ENCODE data around the gene GCHFR.

GCHFR gene

DNA sequence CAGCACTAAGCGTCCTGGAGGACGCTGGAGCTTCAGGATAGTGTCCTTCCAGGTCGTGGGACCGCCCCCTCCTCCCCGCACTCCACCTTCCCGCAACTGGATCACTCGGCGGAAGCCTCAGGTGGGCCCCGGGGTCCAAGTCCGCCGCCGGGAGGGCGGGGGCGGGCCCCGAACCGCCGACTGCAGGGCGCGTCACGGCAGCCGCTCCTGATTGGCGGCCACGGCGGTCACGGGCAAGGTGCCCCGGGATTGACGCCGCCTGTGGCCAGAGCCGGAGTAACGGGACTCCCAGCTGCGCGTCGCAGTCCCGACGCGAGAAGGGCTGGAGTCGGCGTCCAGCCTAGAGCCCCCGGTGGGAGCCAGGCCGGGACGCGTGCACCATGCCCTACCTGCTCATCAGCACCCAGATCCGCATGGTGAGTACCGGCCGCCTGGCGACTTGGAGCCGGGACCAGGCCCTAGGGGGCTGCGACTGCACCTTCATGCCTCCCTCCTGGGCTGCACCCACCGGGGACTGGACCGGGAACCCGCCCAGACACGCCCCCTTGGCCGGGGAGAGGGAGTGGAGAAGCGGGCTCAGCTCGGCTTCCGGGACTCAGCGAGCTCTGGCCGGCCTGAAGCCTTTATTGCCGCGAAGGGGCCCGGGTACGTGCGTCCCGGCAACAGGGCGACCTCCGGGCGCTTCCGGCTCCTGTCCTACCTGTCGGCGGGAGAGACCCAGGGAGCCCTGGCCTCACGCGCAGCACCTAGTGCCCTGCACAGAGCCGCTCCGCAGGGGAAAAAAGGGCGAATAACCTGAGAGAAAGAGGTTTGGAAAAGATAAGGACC lies at the start of gene GCHFR:
Gene GCHFR, plus strand, starts transcription at position 268 of the 828 bp plus-strand sequence. Its CDS starts 113 bp downstream, at position 381.
- DNase-seq (ENCODE audit: extremely low read depth in 1 of 2, low read depth in 1 of 2), result no peak

DNA sequence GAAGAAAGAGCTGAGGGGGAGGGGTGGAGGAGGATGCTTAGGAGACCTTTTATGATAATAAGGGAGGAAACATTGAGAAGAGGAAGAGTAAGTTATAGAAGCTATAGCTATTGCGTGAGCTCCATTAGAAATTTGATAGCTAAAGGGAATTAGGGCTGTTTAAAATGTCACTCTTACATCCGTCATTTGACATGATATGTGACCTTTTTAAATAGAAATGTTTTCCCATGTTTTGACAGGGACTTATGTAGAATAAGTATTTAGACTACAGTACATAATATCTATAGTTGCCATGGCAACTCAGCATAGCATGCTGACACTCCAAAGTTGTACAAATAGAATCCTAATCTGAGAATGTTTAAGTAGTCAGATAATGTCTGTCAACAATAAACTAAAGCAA lies 49.7 kb upstream of the GCHFR start:
- no peak for DNase-seq (ENCODE audit: extremely low read depth in 1 of 2, low read depth in 1 of 2)

DNA sequence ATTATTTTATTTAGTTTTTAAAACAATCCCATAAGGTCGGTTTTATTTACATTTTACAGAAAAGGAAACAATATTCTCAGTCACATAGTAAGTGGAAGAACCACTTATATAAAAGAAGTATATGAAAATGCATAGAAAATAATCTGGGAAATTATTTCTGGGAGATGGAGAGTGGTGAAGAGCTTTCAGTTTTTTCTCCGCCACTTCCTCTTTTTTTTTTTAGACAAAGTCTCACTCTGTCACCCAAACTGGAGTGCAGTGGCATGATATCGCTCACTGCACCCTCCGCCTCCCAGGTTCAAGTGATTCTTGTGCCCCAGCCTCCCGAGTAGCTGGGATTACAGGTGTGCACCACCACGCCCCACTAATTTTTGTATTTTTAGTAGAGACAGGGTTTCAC lies 47.7 kb upstream of the GCHFR start:
- no peak for DNase-seq (ENCODE audit: extremely low read depth in 1 of 2, low read depth in 1 of 2)

DNA sequence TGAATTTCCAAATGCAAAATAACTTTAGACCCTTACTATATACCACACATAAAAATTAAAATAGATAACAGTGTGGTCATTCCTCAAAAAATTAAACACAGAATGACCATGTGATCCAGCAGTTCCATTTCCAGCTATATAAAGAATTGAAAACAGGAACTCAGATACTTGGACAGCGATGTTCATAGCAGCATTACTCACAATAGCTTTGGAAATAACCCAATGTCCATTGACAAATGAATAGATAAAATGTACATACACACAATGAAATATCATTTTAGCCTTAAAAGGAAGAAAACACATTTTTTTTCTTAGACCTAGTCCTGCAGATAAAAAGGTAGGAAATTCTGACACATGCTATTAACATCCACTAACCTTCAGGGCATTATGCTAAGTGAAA lies 42.2 kb upstream of the GCHFR start:
- DNase-seq (ENCODE audit: extremely low read depth in 1 of 2, low read depth in 1 of 2), result no peak

DNA sequence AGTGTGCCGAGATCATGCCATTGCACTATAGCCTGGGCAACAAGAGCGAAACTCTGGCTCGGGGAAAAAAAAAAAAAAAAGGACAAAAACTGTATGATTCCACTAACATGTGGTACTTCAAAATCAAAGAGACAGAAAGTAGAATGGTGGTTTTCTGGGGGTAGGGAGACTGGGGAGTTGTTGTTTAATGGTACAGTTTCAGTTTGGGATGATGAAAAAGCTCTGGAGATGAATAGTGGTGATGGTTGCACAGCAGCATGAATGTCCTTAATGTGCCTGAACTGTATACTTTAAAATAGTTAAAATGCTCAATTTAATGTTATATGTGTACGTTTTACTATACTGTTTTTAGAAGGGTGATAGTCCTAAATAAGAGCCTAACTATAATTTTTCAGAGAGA lies 41.5 kb upstream of the GCHFR start:
- no peak for DNase-seq (ENCODE audit: extremely low read depth in 1 of 2, low read depth in 1 of 2)

DNA sequence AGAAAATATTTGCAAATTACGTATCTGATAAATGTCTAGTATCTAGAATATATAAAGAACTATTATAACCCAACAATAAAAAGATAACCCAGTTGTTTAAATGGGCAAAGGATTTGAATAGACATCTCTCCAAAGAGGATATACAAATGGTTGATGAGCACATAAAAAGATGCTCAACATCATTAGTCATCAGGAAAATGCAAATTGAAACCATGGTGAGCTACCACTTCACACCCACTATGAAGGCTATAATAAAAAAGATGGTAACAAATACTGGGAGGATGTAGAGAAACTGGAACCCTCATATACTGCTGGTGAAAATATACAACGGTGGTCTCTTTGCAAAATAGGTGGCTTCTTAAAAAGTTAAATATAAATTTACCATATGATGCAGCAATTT lies 40.9 kb upstream of the GCHFR start:
- DNase-seq (ENCODE audit: extremely low read depth in 1 of 2, low read depth in 1 of 2), result no peak

DNA sequence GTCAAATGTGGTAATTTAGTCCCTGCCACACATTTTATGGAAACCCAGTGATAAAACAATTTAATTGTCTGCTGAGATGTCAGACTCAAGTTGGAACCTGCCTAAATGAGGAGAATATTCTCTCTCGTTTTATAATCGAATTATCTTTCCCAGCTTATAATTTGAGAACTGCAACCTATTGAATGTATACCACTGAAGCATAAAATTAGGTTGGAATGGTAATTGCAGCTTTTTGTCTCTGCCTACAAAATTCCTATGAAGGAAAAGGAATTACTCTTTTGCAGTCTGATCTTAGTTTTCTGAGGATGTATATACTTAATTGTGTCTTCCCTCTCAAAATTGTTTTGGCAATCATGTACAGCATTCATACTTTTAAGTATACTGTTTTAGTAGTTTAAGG lies 39.9 kb upstream of the GCHFR start:
- DNase-seq (ENCODE audit: extremely low read depth in 1 of 2, low read depth in 1 of 2), result no peak

DNA sequence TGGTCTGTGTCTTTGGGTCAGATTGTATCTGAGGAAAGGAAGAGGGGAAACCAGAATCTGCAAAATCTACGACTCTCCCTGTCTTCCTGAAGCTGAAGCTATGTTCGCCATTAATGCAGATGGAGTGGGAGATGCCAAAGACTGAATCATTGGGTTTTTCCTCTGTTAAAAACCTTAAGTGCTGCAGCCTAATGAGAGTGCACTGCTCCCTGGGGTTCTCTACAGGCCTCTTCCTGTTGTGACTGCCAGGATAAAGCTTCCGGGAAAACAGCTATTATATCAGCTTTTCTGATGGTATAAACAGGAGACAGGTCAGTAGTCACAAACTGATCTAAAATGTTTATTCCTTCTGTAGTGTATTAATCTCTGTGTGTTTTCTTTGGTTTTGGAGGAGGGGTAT lies 32.8 kb upstream of the GCHFR start:
- no peak for DNase-seq (ENCODE audit: extremely low read depth in 1 of 2, low read depth in 1 of 2)

DNA sequence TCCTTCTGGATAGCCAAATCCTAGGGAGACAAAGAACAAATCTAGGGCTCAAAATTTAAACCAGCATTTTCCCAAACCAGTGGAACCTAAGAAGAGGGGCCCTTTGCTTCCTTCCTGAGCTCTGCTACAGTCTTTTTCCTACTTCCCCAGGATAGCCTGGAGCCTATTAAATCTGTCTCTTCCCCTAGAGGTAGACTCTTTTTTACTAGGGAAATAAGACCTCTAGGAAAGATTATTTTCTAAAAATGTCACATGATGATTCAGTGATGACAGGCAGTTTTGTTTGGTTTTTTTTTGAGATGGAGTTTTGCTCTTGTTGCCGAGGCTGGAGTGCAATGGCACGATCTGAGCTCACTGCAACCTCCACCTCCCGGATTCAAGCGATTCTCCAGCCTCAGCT lies 27.3 kb upstream of the GCHFR start:
- no peak for DNase-seq (ENCODE audit: extremely low read depth in 1 of 2, low read depth in 1 of 2)

DNA sequence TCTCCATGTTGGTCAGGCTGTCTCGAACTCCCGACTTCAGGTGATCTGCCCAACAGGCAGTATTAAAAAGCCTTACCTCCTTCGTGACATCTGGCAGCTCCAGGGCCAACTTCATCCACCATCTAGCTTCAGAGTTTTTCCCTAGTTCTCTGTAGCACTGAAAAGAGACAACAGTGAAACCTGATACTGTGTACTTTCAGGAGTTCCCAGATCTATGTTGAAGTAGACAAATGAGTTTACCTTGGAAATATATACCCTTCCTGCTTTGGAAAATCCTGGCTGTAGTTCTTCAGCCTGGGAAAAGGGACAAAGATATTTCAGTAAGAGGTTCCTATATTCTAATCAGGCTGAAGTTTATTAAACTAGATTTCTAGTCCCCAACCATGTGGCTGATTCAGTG lies 26.8 kb upstream of the GCHFR start:
- no peak for DNase-seq (ENCODE audit: extremely low read depth in 1 of 2, low read depth in 1 of 2)

DNA sequence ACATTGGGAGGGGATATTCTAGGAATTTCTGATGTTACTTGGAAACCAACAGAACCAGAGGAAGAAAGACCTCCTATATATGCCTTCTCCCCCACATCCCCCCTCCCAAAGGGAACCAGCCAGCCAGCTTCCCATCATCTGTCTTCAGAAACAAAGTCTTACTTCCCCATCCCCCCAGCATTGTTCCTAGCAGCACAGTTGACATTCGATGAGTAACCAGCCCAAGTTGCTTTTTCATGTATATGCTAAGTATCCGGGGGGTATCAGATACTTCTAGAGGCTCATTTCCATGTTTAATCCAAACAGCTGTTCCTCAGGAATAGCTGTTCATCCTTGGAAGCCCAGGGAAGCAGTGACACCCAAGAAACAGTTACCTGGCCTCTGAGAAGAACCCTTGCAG lies 24.8 kb upstream of the GCHFR start:
- DNase-seq (ENCODE audit: extremely low read depth in 1 of 2, low read depth in 1 of 2), result no peak

DNA sequence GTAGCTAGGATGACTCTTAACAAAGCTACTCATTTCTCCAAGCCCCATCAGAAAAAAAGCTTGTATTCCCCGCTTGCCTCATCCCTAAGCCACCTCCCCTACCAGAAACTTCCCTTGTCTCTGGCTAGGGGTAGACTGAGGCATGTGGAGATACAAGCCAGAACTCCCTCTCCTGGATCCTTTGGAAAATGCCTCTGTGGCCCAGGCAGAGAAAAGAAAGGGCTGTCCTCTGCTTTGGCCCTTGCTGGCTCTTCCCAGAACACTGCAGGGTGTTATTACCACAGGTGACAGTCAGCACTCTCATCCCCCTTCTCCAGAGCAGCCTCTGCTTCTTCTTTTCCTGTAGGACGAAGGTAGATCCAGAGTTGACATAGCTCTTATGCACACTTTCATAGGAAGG lies 24.0 kb upstream of the GCHFR start:
- no peak for DNase-seq (ENCODE audit: extremely low read depth in 1 of 2, low read depth in 1 of 2)

DNA sequence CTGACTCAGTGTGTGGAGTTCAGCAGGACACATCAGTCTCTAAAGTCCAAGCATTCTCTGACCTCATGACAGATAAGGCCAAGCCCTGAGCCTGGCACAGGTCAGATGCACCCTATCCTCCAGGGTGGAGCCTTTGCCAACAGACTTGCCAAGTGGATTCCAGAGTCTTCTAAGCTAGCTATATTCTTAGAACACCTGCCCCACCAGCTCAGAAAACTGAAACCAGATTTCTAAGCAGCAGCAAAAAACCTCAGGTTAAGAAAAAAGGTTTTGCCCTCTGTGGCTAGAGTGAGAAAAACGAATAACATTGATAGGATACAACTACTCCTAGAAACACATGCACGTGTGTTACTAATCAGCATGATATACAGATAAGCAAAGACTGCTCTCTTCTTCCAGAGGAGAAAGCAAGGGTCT lies 20.4 kb upstream of the GCHFR start:
- no peak for DNase-seq (ENCODE audit: extremely low read depth in 1 of 2, low read depth in 1 of 2)

DNA sequence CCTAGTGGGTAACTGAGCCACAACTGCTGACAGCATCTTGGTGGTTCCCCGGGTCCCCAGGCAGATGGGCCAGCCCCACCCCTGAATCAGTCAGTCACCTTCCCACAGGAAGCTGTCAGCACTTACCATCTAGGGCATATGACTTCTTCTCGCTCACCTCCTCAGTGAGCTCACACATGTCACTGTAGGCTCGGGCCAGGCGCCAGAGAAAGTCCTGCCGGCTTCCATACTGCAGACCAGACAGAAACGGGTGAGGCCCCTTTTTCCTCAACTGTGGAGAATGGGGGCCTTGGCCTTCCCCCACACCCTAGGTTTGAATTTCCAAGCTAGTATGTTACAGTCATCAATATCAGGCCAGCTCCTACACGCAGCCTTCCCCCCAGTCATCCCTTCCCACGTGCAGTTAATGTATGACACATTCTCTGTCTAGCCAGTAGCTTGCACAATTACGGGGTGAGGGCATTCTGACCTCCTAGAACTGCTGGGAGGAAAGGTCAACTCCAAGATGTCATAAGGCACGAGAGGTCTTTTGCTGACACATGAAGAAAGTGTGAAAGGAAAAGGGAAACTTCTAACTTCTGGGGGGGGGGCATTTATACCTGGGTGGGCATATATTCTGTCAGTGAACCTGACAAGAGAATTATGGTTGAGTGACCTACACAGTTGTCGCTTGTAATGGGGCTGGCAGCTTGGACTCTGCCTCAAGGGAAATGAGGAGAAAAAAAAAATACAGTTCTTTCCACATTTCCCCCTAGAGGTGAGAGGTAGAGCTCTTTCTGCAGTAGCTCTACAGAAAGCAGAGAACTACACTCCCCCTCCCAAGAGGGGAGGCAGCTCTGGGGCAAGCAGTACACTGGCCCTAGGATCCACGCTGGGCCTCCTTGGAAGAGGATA lies 19.7 kb upstream of the GCHFR start:
- DNase-seq (ENCODE audit: extremely low read depth in 1 of 2, low read depth in 1 of 2), result peak; percentile 49 to 77

DNA sequence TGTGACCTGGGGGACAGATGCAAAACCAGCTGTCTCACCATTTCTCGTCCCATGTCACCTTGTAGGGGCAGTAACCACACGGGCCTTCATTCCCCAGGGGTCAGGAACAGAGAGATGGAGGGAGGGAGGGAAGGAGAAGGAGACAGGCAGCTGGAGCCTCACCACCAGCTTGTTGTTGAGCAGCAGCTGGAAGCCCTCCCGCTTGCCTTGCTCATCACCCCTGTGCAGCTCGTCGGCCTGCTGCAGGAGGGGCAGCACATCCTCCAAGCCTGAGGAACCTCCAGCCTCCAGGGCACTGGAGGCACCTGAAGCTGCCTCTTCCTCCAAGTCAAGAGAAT lies 19.1 kb upstream of the GCHFR start:
- DNase-seq (ENCODE audit: extremely low read depth in 1 of 2, low read depth in 1 of 2), result no peak

DNA sequence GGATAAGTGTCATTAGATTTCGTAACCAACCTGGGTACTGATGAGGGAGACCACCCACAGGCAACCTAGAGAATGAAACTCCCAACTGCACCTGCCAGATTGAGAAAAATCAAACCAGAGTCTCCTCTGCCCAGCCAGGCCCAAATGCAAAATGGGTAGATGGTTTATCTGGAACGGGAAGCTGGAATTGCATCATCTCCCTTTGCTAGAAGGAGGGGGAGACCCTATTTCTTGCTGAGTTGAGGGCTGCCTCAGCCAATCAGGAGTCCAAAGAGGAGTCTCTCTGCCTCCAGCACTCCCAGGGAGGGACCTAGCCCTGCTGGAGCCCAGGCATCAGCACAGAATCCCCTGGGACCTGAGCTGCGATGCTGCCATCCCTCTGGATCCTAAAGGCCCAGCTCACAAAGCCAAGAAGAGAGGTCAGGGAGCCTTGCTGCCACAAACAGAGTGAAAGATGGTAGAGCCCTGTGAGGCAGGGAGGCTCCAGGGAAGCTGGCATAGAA lies 16.9 kb upstream of the GCHFR start:
- DNase-seq (ENCODE audit: extremely low read depth in 1 of 2, low read depth in 1 of 2), result no peak

DNA sequence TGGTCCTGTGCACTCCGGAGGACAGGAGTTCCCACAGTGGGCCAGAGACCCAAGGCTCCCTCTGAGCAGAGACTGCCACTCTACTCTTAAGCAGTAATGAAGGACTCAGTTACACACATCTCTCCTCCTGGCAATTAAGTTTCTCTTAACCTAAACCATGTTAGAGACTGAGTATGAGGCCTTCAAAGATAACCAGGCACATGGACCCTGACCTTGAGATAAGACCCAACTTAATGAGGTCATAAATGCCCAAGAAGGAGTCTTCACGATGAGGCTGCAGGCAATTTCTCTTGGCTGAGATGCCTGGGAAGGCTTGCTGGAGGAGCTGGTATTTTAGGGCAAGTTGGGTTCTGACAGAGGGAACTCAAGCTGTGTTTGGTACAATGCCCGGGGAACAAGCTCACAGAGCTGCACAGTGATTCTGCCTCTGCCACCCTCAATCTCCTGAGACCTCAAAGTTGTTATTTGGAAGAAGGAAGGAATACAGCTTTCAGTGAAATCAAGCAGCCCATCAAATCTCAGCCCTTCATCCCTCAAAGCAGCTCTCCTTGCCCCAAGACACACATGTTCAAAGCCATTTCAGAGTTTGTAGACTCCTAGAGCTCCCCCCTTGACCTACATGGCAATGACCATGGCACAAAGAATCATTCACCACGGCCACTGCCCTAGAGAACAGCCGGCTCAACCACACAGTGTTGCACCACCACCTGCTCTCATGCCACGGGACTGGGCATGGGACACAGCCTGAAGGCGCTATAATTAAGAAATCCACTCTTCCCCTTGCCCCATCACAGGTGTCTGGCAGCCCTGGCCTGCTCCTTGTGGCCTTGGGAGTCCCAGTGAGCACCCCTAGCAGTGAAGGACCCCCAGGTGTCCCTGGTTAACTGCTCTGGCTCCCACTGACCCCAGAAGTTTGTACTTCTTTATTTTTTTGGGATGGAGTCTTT lies 15.9 kb upstream of the GCHFR start:
- DNase-seq (ENCODE audit: extremely low read depth in 1 of 2, low read depth in 1 of 2), result no peak

DNA sequence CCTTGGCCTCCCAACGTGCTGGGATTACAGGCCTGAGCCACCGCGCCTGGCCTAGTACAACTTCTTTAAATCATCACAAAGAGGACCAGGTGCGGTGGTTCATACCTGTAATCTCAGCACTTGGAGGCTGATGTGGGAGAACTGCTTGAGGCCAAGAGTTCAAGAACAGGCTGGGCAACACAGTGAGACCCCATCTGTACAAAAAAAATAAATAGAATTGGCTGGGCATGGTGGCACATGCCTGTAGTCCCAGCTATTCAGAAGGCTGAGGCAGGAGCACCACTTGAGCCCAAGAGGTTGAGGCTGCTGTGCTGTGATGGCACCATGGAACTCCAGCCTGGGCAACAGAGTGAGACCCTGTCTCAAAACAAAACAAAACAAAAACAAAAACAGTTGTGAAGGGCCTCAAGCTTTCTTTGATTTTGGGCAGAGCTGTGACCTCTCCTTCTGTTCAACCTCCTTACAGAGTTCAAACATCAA lies 14.7 kb upstream of the GCHFR start:
- DNase-seq (ENCODE audit: extremely low read depth in 1 of 2, low read depth in 1 of 2), result no peak

DNA sequence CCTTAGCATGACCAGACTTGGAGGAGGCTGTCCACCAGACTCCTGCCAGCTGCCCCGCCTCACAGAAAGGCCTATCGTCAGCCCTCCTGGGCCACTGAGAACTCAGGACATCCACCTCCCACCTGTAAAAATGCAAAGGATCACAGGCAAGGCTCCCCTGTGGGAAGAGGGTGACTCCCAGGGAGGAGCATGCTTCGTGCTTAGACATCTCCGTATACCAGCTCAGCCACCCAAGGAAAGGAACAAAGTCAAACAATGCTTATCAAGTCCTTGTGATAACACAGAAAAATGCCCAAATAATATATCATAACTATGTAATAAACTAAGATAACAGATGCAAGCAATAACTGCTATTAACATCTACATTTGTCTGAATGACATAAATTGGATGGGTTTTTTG lies 13.0 kb upstream of the GCHFR start:
- no peak for DNase-seq (ENCODE audit: extremely low read depth in 1 of 2, low read depth in 1 of 2)

DNA sequence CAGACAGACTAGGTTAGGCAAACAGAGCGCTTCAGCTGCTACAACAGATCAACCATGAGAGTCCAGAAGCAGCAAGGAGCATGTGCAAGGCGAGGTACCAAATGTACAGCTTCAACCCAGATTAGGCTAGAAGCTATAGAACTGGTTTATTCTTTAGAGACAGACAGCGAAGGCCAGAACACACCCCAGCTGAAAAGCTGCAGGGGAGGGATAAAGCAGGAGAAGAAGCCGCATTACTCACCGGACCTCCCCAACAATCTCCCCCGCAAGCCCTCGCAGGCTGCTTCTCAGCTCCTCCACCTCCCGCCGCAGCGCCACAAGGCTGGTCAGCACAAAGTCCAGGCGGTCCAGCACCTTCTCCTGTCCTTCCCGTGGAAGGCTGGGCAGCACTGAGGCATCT lies 12.1 kb upstream of the GCHFR start:
- DNase-seq (ENCODE audit: extremely low read depth in 1 of 2, low read depth in 1 of 2), result no peak

DNA sequence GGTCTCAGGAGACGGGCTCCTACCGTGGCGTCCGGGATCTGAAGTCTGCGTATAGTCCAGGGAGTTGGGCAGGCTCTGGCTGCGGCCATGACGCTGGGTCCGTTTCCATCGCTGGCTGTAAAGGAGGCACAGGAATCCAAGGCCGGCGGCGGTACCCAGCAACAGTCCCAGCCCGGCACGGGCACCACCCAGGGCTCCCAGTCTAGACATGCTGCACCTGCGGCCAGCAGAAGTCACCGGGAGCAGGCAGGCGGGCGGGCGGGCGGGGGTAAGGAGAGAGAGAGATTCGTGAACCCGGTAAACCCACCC lies 9.3 kb upstream of the GCHFR start:
- no peak for DNase-seq (ENCODE audit: extremely low read depth in 1 of 2, low read depth in 1 of 2)
